HG03066 (cell line): ENCODE data around the gene FOXN3.

ENCODE experiments used
- ATAC-seq: cut with Tn5 transposase; IDR thresholded peaks from one replicate; pipeline ENCODE4 v1.9.1; 2021; ENCODE audit warnings: low read depth; ENCODE audit not compliant: unreplicated experiment

The FOXN3 gene

DNA sequence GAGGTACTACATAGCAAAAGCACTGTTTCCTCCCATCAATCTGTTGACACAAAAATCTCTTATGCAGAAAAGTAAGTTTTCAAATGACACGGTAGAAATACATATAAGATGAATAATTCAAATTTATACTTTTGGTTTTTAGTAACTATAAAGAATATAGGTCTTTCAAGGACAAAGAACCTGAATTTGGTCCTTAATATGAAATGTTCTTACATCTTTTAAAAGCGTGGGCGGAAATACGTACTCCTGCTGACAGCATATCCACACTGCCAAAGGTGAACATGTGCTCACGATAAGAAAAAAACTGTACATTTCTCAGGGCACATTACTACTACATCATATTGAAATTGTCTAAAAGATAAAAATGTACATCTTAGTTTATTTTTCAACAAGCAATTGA is 127.6 kb downstream of the FOXN3 start:
- no peak for ATAC-seq

DNA sequence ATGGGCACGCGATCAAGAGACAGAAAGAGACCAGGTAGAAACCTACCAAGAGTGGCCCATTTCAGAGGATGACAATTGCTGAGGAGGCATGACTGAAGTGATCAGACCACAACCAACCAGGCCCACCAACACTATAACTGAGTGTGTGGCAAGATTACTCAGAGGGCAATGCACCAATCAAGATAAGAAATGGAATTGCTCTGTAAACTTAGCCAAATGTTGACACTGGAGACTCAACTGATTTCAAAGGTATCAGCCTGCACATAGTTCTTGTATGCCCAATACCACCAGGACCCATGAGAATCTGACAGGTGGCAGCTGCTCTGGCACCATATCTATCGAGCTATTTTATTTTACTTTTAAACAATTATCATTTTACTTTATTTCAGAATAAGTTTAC is 128.9 kb downstream of the FOXN3 start:
- ATAC-seq: no peak

GRCh38 chr14:89284333-89285058 is 132.5 kb downstream of the FOXN3 start:
- ATAC-seq: no peak

- peak; percentile 90 for ATAC-seq
These were observed 133.5 kb downstream of the FOXN3 start for GRCh38 chr14:89283327-89284060.

- ATAC-seq: no peak
These were observed 134.8 kb downstream of the FOXN3 start for GRCh38 chr14:89282191-89282590.

DNA sequence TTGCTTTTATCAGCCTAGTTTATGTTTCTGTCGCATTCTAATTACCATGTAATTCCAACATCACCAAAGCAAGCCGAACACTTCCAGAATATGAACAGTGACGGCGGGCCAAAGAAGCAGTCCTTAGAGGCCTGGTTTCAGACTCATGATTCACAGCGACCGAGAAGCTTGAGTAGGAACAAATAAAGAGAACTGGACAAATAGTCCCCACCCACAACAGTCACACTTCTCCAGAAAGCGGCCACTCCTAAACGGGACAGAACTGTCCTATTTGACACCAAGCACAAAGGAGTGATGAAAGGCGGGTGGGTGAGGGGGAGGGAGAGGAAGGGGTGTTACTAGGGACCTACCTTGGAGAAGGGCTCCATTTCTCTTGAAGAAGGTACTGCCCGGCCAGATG is 136.4 kb downstream of the FOXN3 start:
- no peak for ATAC-seq

GRCh38 chr14:89279649-89280232 is 137.3 kb downstream of the FOXN3 start:
- no peak for ATAC-seq

GRCh38 chr14:89277203-89277602 is 139.8 kb downstream of the FOXN3 start:
- ATAC-seq: no peak

DNA sequence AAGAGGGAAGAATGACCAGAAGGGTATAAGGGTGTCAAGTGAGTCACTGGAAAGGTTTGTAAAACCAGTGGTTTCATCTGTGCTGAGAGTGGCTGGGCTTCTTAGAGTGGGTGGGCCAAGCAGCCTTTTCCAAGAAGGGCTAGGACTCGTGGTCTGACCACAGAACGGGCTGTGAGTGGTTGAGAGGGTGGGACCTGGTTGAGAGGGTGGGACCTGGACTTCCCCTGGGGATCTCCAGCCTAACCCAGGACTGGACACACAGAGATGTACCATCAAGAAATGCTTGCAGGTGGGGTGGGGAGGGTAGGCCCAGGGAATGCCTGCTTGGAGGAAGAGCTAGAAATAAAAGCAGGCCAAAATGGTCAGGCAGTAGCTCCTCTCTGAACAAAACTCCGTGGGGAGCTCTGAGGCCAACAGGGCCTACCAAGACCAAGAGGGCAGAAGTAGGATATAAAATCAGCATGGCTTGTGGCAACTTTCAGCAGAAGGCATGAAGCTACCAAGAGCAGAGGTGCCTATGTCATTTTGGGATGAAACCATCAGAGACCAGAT is 140.5 kb downstream of the FOXN3 start:
- ATAC-seq: peak; percentile 95

DNA sequence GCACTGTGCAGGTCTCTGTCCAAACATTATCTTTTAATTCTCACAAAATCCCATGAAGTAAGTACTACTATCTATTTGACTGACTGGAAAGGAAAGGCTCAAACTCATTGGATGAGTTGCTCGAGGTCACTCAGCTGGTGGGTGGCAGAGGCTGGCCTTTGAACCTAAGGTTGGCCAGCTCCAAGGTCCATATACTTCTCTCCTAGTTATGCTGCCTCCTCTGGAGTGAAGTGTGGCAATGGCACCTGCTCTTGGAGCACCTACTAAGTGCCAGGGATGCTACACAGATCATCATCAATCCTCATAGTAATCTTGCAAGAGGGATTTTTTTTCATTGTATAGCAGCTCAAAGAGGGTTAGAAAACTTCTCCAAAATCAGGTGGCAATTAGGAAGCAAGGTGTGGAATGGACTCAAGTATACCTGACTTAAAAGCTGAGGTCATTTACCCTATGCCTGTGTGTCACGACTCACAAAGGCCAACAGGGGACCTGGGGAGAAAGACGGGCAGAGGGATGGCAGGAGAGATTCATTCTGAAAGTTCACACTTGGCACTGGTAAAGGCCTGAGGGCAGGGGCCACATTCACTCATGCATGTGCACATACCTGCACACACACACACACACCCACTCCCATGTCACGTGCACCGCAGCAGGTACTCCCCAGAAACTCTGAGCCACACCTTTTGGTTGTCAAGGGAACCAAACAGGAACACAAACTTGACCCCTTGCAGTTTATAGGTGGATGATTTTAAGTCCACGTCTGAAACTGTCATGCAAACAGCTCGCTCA is 146.4 kb downstream of the FOXN3 start:
- ATAC-seq: peak; percentile 56

DNA sequence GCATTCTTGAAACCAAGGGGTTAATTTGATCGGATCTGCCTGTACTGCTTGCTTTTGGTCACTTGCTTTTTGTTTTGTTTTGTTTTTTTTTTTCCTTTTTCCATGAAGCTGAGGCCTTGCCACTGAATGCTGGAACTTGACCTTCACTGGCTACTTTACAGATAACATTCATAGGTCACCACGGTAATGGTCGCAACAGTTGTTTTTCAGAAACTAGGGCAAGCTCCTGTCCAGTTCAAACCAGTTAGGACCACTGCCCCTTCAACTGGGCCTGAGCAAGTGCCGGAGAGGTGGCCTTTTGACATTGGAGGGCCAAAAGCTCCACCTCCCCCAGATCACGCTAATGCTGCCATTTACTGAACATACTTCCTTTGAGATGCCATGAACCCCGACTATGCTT is 147.6 kb downstream of the FOXN3 start:
- ATAC-seq: no peak

DNA sequence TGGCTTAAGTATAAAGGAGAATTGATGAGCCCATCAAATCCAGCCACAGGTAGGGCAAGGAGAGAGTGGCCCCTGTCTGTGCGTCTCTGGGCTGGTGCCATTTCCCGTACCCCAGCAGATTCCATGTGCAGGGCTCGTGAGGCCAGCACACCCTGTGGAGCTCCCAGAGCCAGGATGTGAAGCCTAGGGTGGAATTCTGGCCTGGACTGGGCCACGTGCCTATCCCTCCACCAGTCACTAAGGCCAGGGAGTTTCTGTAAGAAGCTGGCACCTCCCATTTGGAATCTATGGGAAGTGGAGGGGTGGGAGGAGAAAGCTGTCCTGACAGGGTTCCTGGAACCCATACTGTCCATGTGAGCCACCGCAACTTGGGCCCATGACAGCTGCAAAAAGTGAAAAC is 148.5 kb downstream of the FOXN3 start:
- no peak for ATAC-seq

GRCh38 chr14:89267656-89268055 is 149.4 kb downstream of the FOXN3 start:
- no peak for ATAC-seq

DNA sequence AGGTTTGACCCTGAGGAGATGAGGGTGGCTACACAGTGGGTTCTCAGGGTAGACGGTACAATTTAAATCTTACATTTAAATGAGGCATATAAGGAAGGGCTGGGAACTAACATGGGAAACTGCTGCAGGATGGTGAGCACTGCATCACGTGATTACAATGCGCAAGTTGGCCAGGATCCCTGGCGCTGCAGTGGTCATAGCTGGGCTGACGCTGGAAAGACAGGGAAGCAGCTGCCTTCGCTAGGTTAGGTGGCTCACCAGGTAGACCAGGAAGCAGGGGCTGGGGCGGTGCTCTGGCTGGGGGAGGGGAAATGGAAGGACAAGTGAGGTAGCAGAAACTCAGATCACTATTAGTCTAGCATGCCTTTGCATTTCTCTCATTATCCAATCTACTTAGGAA is 149.9 kb downstream of the FOXN3 start:
- ATAC-seq: no peak

- no peak for ATAC-seq
These were observed 150.3 kb downstream of the FOXN3 start for GRCh38 chr14:89266754-89267153.

DNA sequence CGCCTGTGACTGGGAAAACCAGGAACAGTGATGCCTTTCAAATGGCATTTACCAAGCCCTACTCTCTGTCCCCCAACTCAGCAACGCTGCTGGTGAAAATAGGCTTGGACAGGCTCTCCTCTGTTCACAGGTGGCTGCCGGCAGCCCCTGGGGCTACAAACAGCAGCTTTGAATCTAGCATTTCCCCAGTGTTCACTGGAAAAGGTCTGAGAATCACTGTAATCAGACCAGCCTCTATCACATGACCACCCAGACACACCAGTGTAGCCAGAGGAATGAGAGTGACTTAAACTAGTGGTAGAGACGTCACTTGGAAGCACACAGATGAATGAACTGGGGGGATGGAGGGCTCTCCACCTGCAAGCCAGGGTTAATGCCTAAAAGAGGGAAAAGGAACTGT is 151.8 kb downstream of the FOXN3 start:
- ATAC-seq: no peak

DNA sequence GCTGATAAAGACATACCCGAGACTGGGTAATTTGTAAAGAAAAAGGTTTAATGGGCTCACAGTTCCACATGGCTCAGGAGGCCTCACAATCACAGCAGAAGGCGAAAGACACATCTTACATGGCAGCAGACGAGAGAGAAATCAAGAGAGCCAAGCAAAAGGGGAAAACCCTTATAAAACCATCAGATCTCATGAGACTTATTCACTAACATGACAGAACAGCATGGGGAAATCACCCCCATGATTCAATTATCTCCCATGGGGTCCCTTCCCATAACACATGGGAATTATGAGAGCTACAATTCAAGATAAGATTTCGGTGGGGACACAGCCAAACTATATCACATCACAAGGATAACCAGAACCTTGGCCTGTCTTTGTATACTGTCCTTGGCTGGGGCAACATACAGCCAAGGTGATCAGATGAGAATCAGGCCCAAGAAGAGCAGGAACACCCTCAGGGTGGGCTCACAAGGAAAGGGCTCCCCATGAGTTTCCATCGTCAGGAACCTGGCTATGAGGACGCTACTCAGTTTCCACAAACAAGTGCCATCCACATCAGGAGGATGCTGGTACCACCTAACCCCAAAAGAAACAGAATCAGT is 152.7 kb downstream of the FOXN3 start:
- no peak for ATAC-seq

DNA sequence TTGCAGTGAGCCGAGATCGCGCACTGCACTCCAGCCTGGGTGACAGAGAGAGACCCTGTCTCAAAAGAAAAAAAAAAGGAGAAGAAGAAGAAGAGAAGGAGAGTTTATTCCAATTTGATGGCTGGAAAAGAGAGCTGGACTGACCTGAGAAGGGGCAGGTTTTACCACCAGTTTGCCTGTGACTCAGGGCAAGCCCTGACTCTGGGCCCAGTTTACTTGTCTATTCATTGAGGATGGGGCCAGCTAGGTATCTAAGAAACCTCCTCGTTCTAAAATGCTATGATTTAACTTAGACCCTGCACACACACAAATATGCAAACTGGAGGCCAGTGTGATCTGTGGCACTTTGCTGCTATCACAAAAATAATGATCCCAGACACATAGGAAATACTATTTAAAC is 155.0 kb downstream of the FOXN3 start:
- ATAC-seq: no peak

DNA sequence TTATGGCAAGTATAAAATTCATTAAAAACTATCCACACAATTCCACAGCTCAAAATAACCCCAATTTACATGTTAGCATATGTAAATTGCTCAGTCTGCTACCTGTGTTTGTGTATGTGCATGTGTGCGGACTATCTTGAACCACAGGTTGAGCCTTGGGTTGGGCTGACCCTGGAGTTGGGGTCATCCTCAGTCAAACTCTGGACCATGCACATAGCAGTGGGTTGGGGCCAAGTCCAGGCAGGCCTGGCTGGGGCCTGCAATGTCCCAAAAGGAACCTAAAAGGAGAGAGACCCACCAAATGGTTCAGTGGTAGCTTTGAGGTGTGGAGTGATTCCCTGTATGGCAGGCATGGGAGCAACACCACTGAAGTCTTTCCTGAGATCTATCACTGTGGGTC is 156.1 kb downstream of the FOXN3 start:
- ATAC-seq: no peak

- no peak for ATAC-seq
These were observed 157.0 kb downstream of the FOXN3 start for GRCh38 chr14:89259951-89260609.
